Left lobe of liver (tissue), 2 donors: ENCODE data around the gene PNLIPRP1. TPM values are rescaled to one million over a fixed set of nuclear protein-coding genes. Genes with fewer than 3 reads are reported as not detected.

Experiments
- ATAC-seq: fragments of 200-7000 bp; cut with Tn5 transposase; one replicate; pipeline ENCODE4 v1.9.1; 2020; ENCODE audit warnings: mild to moderate bottlenecking, moderate library complexity
- DNase-seq: peaks from one replicate; pipeline ENCODE4 v3.0.0-alpha.2; 2020; ENCODE audit warnings: low spot score
- total RNA-seq: library from RNA; stranded (reverse); gene quantifications from one replicate; pipeline ENCODE4 v1.2.1, GENCODE V29; 2021
- donor health status: DM: no; HTN: no; CAD: no; lungs with moderate emphysema.
- donor health status: DM: no; HTN: yes; CAD: no.

PNLIPRP1 gene
- total RNA-seq, 1 donor from 2014 or later: 2.5 TPM

DNA sequence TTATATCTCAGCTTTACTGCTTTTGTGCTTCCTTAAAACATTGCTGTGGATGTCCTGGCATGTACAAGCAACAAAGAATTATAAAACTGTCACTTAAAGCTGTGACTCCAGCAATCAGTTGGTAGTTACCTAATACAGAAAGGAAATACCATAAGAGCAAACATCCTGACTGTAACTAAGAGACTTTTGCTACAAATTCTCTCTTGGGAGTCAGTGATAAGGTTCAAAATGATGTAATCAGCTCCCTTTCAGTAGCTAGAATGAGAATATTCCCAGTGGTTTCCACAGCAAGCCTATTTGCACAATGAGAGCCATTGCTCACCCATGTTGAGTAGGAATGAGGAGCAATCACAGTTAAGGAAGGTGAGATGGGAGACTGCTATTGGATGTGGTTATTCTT is 7.6 kb downstream of the PNLIPRP1 start:
- ATAC-seq (no peak), DNase-seq (no peak)

DNA sequence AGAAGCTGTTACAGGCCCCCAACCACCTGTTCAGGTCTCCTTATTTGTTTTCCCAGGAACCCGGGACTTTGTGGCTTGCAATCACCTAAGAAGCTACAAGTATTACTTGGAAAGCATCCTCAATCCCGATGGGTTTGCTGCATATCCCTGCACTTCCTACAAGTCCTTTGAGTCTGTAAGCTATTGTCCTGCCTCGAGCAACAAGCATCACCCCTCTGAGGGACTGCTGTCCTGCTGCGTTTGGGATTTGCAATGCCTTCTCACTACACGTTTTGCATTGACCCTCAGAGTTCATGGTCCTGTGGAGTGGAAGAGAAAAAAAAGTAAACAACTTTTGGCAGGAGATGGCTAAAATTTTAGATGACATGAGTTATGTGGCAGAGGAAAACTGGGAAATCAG is 9.2 kb downstream of the PNLIPRP1 start:
- DNase-seq (no peak), ATAC-seq (no peak)

DNA sequence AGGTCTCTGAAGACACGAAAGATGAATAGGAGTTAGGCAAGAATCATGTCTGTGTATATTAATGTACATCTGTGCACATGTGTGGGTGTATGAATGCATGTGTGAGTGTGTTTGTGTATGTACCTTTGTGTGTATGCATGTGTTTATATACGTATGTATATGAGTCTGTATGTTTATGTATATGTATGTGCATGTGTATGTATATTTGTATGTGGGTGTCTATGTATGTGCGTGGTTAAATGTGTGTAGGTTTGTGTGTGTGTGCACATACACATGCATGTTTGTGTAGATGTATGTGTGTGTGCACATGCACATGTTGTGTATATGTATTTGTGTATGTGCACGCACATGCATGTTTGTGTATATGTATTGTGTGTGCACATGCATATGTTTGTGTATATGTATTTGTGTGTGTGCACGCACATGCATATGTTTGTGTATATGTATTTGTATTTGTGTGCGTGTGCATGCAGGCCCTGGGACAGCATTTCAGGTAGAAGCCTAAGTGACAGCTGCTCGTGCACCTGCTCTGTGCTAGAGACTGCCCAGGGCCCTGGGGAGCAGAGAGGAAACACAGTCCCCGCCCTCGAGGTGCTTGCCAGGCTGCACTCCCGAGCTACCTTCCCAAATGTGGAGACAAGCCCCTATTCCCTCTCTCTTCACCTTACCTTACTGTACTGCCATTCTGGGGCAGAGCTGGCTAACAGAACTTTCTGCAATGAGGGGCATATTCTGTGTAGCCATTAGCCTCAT is 12.1 kb downstream of the PNLIPRP1 start:
- no peak for ATAC-seq
- DNase-seq: no peak

DNA sequence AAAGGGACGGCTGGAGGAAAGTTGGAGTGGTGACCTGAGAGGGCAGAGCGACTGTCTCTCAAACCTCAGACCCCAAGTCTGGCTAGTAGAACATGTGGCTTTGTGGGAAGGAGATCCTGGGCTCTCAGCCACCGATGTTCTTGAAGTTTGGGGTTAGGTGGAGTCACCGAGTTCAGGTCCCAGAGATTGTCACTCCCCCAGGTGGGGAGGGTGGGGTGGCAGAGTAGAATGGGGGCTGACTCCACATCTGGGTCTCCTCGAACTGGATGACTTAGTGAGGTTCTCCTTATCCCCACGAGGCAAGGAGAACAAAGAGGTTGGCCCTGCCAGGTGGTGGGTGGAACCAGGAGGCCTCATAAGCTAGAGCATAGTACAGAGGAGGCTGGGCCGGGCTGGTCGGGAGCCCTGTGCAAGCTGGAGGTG is 15.3 kb downstream of the PNLIPRP1 start:
- no peak for DNase-seq

DNA sequence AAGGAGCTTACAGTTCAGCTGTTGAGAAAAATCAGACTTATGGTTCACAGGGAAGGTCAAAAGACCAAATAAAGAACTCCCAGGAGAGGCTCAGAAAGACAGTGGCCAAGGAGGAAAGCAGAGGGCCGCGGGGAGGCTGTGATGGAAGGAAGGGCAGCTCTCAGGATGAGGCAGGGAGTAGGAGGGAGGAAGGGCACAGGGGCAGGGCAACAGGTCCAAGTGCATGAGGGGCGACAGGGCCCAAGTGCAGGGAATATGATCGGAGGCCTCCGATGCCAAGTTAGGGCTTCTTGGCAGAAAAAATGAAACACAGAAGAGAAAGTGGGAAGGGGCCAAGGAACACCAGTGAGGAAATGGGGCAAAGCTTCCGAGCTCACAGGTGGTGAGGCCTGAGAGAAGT is 16.6 kb downstream of the PNLIPRP1 start:
- ATAC-seq: no peak
- DNase-seq: no peak

More for the DNA sequence above, 15.3 kb downstream of the PNLIPRP1 start:
- no peak for ATAC-seq

DNA sequence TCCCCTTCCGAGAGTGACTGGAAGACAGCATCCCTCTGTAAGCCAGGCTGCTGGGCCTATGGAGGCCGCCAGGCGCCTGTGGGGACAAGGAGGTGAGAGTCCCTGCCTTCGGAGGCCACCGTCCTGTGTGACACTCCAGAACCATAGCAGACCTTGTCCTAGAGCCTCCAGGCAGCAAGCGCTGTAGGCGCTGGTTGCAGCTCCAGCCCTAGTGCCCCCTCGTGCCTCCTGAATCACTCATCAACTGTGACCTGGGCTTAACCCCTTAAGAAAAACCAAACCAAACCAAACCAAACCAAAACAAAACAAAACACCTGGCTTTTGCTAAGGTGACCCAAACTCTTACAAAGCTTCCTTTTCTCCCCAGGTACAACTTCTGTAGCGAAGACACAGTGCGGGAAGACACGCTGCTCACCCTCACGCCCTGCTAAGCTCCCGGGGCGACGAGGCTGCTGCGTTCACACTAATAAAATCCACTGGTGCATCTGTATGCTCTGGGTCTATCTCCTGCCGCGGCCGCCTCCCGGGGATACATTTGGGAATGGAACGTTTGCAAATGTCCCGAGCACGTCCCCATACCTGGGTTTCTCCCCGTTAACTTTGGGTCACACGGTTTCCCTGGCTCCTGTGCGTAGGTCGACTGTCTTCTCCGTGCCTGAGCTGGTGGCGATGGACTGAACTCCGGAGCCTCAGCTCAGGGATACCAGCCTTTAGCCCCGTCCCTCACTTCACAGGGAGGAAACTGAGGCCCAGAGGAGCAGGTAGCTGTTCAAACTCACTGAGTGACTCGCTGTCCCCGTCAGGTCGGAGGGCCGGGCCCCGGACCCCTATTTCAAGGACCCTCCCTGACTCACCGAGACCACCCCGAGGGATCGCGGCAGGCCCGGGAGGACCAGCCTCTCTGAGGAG is 18.2 kb downstream of the PNLIPRP1 start:
- DNase-seq (no peak), ATAC-seq (no peak)

DNA sequence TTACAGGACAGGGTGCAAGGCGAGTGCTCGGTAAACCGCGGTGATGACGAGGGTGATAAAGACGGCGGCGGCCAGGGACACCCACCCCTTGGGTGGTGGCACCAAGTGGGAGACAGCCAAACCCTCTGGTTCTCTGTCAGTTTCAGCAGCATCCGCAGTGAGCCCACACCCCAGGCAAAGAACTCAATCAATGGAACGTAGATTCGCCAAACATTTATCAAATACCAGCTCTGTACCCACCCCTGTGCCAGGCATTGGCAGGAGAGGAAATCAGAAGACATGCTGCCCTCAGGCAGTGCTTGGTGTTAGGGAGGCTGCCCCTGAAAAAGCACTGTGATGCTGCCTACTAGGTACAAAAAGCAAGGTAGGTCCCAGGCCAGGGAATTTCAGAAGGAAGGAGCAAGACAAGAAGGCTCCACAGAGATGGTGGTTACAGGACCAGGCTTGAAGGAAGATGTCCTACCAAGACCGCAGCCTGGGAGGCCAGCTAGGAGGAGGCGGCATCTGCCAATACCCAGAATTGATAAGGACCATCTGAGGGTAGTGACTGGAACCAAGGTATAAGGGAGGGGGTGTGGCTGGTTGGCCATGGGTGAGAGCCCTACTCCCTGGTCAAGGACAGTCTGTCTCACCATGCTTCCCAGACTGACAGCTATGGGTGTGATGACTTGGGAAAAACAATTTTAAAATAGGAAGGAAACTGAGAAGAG is 19.8 kb downstream of the PNLIPRP1 start:
- DNase-seq (no peak), ATAC-seq (no peak)

DNA sequence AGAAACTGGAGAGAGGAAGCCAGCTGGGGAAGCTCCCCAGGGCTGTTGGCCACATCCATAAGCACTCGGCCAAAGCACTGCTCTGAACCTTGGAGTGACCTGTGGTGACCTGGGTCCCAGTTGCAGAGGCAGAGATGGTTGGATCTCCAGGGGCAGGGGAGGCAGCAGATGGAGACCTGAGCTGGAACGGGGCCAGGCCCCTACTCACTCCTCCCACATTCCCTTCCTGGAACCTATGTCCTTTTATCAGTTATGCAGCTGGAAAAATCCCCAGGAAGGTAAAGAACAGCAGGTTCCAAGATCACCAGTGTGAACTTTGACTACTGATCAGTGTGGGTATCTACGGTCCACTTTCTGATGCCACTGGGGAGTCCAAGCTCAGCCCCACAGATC is 20.4 kb downstream of the PNLIPRP1 start:
- ATAC-seq (no peak), DNase-seq (no peak)

DNA sequence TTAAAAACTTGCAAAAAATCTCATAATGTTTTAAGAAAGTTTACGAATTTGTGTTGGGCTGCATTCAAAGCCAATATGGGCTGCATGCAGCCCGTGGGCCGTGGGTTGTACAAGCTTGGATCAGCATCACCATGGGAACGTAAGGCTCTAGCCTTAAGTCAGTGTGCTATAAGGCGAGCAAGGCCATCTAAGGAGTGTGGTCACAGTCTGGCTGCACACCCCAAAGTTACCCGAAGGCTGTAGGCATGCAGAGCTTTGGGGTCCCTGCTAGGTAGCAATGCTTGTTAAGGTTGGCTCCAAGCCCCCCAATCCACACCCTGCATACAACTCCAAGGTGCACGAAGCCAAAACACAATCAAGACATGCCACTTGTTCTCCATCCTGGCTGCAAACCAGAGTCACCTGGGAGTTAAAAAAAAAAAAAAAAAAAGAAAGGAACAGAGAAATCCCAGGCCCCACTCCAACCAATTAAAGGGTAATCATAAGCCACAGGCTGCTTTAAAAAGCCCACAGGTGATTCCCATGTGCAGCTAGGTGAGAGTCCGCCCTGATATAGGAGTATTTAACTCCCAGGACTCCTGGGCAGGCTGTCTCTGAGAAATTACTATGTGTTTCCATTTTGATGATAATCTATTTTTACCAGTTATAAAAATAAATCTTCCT is 21.5 kb downstream of the PNLIPRP1 start:
- DNase-seq (no peak), ATAC-seq (no peak)

DNA sequence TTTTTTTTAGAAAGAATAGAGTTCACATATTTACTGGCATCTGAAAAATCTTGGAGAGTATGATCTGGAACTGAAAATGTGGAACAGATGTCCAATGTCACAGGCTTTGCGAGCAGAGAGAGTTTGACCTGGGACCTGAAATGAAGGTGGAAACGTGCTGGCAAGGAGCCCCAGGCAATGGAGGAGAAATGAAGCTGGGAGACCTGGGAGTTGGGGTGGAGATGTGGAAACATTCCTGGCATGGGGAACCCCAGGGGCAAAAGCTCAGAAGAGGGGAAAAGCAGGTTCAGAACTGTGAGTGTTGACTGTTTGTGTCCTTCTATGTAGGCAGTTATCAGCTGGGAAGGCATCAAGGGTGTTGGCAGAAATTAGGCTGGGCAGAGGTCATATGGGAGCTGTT is 22.7 kb downstream of the PNLIPRP1 start:
- no peak for DNase-seq
- no peak for ATAC-seq

DNA sequence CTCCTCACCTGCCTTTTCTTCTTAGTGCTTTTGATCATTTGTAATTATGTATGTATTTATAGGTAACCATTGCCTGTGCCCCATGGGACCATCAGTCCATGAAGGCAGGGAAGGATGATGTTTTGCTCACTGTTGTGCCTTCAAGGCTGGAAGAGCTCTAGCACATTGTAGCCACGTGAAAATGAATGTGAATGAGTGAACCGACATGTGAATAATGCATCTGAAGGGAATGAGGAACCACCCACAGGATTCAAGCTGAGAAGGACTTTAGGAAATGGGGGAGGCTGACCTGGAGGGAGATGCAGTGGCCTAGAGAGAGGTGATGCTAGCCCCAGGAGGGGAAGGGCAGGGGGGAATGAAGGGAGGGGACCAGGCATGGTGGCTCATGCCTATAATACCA is 24.0 kb downstream of the PNLIPRP1 start:
- ATAC-seq (no peak), DNase-seq (no peak)

DNA sequence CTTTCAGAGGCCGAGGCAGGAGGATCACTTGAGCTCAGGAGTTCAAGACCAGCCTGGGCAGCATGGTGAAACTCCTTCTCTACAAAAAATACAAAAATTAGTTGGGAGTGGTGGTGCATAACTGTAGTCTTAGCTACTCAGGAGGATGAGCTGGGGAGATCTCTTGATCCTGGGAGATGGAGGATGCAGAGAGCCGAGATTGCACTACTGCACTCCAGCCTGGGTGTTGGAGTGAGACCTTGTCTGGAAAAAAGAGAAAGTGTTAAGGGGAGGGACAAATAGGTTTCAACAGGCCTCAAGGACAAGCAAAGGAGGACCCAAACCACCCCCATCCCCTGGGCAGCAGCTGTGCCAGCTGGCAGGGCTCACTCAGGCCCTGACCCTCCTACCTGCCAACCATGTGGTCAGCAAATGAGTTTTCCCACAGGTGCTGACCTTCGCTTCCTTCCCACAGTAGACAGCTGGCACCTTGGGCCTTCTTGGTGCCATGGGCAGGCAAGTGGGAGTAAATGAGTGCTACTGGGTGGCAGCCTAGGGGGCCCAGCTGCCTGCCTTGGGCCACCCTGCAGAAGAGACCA is 24.5 kb downstream of the PNLIPRP1 start:
- DNase-seq: no peak
- no peak for ATAC-seq

DNA sequence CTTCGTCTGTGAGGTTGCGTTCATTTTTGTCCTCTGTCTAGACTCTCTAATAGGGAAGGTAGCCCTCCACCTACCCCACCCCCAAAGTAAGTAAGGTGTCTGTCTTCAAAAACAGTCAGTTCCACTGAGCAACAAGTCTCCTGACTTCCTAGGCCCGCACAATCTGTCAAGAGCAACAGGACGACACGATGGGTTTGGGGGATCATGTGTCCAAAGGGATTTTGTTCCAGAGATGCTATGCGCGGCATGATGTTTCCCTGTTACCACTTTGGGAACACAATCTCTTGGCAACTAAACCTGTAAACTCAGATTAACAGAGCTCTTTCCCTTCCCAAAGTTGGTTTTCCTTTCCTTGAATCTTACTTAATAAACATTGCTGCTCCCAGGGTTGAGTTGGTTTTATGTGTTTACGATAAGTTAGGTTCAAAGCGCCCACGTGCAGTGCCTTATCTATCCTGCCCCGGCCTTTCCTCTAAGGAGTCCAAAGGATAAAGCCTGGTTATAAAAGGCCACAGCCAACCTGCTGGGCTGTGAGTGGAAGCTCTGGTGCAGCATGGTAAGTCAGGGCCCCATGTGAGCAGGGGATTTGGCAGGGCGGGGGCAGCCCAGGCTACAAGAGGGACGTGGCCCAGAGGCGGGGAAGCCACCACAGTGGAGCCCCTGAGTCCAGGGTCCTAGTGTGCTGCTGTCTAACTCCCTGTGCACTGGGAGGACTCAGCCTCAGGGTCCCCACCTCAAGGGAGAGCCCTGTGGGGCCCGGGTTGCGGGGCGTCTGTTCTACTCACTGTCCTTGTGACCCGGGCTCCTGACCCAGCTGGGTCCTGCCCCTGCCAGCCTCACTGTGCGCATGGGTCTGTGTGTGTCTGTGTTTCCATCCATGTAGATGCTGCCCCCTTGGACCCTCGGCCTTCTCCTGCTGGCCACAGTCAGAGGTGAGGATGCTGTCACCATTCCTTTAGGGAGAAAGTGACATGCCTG is 30.0 kb downstream of the PNLIPRP1 start, which contains the start of gene PNLIPRP2:
Gene PNLIPRP2, plus strand, starts transcription at position 531 of the 978 bp plus-strand sequence.
- DNase-seq (no peak), ATAC-seq (no peak)

DNA sequence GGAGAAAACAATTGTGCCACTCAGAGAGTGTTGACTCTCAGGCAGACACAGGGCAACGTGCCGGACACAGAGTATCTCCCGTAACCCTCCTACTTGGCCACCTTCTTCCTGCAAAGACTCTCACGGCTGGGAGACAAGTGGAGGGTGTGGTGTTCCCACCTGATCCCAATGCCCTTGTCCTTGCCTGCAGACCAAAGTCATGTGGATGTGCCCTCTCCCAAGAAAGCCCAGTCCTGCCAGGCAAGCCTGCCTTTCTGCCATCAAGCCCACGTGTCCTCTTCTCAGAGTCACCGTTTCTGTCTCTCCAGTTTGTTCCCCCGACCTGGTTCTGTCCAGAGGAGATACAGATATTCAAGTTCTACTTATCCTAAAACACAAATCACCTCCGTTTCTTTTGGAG is 30.7 kb downstream of the PNLIPRP1 start:
- no peak for ATAC-seq
- DNase-seq: no peak

DNA sequence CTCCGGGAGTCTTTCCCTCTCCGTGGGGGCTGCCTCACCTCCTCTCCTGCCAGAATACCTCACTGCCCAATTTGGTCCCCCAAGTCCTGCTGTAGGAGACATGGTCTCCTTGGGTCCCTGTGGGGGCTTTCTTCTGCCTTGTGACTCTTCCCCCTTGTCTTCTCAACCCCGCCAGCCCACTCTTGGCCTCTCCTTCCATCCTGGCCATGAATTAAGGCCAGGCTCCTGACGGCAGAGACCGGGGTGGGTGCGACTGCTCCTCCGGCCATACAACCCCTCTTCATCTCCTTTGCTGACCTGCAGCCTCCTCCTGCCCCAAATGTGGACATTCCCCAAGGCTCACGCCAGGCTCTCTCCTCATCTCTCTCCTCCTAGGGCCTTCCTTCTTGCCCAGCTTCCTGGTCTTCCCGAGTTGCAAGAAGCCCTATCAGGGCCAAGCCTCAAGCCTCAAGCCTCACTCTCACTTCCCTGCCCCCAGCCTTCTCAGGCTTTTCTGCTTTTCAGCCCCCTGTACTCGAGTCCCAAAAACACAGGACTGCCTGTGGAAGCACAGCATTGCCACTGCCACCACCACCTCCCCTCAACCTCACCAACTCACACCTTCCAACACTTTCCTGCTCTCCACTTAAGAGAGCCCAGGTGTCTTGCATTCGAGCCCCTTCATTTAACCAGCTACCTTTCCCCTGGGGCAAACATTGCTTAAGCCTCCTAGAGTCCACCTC is 31.3 kb downstream of the PNLIPRP1 start:
- ATAC-seq: no peak
- no peak for DNase-seq

DNA sequence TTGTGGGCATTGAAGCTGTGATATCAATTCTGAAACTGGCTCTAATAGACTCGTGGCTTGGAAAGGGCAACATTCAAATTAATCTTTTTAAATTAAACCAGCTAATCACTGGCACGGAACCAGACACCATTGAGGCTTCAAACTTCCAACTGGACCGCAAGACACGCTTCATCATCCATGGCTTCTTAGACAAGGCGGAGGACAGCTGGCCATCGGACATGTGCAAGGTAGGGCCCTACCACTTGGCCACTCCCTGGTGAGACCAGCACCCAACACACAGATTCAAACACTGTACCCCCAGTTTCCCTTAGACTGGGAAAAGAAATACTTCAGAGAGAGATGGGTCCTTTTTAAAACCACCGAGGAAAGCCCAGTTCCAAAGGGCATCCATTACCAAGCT is 35.1 kb downstream of the PNLIPRP1 start:
- no peak for ATAC-seq
- DNase-seq: no peak

DNA sequence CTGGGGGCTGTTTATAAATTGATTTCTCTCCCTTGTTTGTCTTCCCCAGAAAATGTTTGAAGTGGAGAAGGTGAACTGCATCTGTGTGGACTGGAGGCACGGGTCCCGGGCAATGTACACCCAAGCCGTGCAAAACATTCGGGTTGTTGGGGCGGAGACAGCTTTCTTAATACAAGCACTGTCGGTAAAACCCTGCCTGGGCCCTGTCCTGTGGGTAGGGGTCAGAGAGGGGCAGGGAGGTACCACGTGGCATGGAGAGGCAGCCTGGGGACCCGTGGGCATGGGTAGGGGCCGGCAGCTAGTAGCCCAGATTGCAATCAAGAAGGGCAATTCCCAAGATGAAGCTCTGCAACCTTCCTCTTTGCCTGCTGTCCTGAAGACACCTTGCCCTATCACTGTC is 36.1 kb downstream of the PNLIPRP1 start:
- no peak for DNase-seq
- ATAC-seq: no peak

DNA sequence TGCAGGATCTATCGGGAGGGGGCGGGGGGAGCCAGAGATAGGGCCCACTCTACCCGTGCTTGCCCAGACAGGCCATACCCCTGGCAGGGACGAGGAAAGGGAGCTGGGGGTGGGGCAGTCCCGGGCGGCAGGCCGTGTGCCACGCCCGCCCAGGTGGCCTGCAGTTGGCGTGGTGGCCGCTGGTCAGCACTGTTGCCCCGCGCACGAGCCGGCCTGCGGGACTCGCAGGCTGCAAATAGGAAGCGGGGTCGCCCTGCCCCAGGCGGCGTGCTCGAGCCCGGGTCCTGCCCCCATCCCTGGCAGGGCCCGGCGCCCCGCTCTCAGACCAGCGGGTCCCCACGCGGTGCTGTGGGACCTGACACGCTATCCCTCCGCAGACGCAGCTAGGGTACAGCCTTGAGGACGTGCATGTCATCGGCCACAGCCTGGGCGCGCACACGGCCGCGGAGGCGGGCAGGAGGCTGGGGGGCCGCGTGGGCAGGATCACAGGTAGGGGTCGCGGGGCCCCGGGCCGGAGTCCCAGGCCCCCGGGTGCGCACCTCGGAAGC is 36.7 kb downstream of the PNLIPRP1 start:
- ATAC-seq (peak; percentile 83), DNase-seq (no peak)
